Mesenteric fat pad (tissue), 1 donor: ENCODE measurements around the gene NECTIN1. TPM values are rescaled to one million over a fixed set of nuclear protein-coding genes. Genes with fewer than 3 reads are reported as not detected.
A peak's percentile ranks its signal among the peaks of the same experiment; 100 is the strongest.
"Not testable (repeated sequence)": the region's sequence is repeated elsewhere in the genome, so short reads cannot be mapped to it uniquely, and the experiment has no call there.

Experiments used
- DNase-seq: peaks from one replicate; pipeline ENCODE4 v3.0.0-alpha.2; 2020; ENCODE audit warnings: low spot score
- total RNA-seq: library from RNA; stranded (reverse); fragmentation: NEBNext Ultra II Directional; extraction: Animal tissue kit (Norgen Biotek cat#: 25700); gene quantifications from one replicate; pipeline ENCODE4 v1.2.1, GENCODE V29; 2021
- donor health status: DM: yes; HTN: yes; CAD: no.

NECTIN1 gene
- total RNA-seq, 1 donor from 2014 or later = 11.2 TPM

DNA sequence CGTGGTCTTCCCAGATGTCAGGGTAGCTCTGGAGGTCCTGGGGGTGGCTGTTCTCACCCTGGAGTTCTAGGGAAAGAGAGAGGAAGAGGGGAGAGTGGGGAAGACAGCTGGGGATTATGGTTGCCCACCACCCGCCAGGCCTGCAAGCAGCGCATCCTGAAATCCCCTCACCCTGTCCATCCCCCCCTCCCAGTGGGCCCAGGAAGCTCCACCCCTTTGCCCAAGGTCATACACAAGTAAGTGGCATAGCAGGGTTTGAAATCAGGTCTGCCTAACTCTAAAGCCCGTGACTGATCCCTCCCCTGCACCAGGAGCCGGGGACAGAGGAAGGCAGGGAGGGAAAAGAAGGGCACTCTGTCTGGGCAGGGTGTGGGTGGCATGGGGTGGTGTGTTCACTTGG lies 105.3 kb downstream of the NECTIN1 start:
- DNase-seq = no peak

DNA sequence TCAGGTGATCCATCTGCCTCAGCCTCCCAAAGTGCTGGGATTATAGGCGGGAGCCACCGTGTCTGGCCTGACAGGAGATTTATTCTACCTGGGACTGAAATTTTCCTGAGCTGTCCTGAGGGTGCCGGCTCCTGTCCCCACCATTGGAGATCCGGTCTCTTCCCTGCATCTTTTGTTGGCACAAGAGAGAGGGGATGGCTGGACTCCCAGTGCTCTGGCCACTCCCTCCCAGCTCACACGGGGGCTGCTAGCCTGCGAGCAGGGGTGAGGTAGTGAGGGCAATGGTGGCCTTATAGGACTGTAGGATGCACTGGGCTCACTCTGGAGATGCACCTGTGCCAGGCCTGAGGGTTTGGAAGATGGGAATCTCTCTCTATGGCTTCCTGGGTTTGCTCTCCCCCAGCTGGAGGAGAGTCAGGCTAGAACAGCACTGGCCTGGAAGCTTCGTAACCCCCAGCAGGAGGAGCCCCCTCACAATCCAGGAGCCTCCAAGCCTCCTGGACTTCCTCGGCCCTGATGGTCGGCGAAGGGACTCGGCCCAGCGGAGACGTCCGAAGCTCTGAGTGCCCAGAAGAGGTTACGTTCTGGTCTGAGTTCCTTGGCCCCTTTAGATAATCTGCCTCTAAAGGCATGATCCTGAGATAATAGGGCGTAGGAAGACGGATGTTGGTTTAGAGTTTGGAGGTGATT lies 106.4 kb downstream of the NECTIN1 start:
- DNase-seq = no peak

DNA sequence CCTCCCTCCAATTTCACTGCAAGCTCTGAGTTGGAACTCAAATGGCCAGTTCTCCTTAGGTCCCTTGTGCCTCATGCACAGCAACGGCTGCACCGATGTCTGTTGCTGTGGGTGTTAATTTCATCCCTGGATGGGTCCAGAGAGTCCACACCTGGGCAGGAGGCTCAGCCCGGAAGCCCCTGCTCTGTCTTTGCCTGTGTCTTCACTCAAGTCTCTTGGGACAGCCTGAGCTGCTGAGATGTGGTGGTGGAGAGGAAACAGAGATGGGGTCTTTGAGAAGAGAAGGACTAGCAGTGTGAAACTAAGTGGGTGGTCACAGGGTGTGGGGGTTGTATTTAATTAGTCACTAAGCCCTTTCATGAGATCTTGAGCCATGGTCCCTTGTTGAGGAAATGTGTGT lies 109.3 kb downstream of the NECTIN1 start:
- DNase-seq = no peak

DNA sequence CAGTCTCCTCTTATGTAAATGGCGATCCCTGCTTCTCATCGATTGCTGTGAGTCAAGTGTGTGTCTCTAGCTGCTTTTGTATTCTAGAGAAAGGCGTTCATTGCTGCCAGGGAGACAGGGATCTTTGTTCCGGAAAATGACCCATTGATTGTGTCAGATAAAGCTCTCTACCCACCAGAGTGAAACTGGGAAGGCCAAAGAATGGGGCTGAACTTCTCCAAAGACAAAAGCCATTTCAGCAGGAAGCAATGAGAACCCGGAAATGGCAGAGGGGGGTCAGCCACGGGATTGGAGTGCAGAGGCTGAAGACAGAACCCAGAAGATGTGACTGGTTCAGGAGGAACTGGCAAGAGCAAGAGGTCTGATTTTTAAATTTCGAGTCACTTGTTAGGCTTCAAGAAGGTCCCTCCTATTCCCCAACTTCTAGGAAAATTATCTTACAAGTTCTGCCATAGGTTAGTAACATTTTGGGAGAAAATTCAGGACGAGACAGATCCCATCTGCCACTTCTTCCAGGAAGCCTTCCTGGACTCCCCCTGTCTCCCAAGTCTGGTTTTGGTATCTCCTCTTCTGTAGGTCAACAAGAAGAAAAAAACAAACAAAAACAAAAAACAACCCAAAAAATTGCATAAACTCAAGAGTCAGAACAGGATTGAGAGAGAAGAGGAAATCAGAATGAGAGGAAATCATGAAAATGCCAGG lies 110.6 kb downstream of the NECTIN1 start:
- DNase-seq = no peak

DNA sequence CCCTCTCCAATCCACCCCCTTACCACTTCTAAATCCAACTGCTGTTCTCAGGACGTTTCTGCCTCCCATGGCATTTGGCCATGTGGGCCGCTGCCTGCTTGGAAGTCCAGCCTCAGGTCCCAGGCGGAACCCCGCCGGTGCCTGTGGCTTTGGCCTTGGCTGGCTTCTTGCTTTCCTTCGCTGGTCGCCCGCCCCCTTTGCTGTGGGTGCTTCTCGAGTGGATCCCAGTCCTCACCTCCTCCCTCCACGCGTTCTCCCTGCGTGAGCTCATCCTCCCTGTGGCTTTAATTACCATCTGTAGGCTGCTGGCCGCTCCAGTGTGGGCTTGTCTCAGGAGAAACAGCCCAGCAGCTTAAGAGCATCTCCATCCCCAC lies 111.7 kb downstream of the NECTIN1 start:
- no peak for DNase-seq

DNA sequence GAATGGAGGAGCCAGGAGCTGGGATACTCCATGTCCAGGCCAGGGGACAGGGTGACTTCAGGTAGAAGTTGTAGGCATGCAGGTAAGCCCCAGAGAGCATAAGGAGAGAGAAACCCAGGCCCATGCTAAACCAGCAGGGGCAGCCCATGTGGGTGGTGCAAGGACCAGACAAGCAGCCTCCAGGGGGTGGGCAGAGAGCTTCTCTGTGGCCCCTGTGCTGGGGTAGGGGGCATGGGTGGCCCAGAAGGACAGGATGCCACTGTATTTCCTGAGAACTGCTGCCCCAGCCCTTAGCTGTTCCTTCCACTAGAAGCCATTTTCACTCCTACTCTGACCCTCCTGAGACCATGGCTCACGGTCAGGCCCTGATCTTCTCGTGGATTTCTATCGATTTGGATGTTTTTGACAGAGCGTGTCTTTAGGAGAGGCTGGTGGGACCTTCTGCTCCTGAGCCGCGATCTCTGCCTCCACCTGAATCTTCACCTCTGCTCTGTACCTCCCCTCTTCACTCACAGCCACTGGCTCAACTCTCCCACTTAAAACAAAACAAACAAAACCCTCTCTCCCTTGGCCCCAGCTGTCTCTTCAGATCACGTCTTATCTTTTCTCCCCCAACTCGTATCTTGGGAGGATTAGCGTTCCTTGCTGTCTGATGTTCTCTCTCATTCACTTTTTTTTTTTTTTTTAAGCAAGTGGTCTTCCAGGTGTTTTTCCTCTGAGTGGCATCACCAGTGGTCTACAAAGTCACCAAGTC lies 112.2 kb downstream of the NECTIN1 start:
- no peak for DNase-seq

DNA sequence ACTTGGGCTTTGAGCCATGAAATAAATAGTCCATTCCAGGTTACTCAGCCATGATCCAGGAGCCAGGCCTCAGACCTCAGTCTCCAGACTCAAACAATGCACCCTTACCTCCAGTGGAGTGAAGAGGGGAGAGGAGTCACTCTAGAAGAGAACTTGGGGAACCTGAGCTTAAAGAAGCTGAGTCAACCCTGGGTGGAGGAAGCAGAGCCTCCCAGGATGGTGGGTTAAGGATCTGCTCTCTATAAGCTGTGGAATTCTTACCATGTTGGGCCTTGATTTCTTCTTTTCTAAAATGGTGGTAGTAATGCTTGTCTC lies 113.2 kb downstream of the NECTIN1 start:
- no peak for DNase-seq

DNA sequence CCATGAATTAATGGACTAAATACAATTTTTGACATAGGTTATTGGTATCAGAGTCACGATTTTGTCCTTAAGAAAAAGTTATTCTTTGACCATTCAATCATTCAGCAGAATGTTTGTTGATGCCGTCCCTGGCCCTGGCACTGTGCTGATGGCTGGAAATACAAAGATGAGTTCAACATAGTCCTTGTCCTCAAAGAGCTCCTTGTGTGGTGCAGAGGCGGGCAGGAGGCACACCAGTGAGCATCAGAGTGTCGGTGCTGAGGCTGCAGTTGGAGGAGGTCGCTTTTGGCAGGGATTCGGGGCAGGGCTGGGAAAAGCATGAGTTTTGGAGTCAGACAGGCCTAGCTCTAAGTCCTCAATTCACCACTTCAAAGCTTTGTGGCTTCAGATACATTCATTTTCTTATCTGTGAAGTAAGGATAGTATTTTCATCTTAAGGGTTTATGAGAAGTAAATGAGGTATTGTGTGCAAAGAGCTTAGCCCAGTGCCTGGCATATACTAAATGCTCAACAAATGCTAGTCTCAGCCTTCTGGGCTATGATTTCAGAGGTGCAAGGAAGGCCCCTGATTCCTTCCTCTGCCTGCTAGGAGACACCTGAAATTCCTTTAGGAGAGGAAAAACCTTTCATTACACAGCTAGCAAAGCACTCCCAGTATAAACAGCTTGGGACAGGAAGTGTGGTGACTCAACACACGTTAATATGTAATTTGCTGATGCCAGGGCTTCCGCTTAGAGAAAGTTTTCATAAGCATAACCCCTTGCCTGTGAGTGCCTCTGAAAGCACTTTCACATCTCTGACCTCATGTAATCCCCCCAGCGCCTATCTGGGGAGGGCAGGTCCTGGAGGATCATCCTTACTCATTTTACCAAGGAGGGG lies 113.8 kb downstream of the NECTIN1 start:
- peak; percentile 51 for DNase-seq

DNA sequence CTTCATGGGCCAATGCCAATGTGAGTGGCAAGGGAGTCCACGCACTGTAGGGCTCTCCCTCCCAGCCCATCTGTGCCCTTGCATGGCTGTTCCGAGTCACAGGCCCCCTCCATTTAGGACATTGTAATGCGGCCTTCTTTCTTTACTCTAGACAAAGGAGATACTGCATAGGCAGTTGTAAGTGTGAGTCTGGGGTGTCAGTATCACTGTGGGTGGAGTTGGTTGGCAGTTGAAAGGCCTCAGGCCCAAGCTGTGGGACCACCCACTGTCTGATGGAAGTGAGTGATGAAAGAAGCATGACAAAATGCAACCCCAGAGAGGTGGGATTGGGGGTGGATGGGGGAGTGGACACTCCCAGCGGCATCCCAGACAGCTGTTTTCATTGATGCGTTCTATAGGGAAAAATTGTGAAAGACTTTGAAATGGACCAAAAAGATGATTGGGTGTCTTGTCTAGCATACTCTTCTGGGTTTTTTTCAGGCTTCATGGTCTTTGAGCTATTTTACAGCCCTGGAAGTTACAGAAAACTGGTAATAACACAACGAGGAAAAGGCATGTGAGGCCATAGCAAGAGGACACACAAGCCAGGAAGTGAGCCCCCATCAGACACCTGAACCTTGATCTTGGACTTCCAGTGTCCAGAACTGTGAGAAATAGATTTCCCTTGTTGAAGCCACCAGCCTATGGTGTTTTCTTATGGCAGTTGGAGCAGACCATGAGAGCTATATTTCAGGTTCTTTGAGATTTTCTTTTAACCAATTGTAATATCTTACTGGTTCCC lies 114.6 kb downstream of the NECTIN1 start:
- no peak for DNase-seq

DNA sequence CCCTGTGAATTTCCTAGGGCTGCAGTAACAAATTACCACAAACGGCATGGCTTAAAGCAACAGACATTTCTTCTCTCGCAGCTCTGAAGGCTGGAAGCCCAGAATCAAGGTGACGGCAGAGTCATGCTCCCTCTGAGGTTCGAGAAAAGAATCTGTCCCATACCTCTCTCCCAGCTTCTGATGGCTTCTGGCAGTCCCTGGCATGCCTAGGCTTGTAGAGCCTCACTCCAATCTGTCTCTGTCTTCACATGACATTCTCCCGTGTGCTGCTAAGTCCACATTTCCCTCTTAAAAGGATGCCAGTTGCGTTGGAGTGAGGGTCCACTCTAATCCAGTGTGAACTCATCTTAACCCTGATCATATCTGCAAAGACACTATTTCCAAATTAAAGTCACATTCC lies 116.2 kb downstream of the NECTIN1 start:
- DNase-seq = no peak

DNA sequence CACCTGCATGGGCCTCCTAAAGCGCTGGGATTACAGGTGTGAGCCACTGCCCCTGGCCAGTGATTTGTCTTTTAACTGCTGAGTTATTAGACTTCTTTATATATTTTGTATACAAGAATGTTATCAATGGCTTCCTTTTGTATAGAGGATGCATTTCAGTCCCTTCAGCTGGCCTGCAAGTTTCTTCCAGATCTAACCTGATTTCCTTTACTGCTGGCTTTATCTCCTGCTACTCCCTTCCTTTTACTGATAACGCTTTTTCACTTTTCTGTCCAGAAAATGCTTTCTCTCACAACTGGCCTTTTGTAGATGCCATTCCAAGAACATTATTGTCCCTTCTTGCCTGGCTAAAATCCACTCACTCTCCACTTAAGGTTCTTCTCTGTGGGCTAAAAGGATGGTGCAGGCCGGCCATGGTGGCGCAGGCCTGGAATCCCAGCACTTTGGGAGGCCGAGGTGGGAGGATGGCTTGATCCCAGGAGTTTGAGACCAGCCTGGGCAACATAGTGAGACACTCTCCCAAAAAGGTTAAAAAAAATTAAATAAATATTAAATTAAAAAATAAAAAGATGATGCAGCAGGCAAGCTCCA lies 118.1 kb downstream of the NECTIN1 start:
- no peak for DNase-seq

DNA sequence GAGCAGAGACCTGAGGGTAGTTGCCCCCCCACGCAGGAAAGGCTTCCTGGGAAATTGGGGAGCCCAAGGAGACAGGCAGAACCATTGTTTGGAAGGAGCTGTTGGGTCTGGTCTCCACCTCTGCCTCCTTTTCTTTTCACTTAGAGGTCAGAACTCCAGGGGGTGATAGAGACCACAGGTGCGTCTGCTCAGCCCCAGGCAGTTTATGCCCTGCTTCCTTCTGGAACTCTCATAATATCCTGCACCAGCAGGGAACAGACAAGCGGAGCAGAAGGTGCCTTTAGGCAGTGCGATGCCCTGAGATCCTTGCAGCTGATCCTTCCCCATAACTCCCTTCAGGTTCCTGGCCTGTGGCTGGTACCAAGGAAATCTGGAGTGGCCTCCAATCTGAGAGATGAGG lies 120.2 kb downstream of the NECTIN1 start:
- no peak for DNase-seq

DNA sequence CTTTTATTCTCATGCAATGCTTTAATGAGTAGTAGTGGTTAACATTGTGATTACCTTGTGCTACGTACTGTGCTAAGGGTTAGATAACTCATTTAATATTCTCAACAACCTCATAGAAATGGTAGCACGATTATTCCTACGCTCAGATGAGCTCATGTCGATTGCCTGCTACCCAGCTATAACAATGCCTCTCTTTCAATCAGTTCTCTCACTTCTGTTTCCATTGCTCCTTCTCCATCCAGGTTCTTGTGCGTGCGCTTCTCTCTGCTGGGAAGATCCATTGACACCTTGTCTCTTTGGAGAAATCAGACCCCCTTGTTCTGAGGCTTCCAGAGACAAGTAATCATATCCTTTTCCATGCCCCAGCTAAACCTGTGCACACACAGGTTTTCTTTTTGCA lies 120.8 kb downstream of the NECTIN1 start:
- no peak for DNase-seq

DNA sequence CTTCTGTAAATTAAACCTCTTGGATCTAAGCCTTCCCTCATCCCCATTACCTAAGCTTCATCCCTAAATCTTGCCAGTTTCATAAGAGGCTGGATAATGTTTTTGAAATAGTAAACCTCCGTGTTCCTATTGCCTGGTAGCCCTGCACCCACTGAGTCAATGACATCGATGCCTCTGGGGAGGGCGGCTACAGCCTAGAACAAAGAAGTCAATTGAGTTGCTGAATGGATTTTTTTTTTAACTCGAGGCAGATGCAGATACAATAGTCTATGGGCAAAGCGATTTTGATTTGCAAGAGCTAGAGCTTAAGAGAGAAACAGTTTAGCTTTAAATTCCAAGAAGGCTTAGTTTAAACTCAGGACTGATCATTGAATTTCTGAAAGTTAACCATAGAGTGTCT lies 121.3 kb downstream of the NECTIN1 start:
- no peak for DNase-seq

DNA sequence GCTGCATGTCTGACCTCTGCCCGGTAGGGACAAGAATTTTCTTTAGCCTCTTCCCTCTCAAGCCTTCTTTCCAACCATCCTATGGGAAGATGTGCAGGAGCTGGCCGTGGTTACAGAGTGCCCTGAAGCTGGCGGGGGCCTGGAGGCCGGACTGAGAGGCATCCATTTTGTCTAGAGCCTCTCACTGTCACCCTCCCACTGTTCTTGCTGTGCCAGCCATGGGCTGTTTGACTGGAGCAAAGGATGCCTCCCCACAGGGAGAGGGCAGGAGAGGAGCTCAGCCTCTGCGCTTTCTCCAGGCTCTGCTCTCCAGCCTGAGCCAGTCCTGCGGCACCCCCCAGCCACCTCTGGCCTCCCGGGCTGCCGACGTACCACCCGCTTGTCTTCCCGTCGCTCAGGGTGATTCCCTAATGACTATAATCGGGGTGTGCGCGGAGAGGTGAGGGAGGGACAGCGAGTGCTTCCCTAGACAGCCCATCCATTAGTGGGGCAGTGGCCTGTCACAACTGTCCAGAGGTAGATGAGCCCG lies 123.8 kb downstream of the NECTIN1 start:
- DNase-seq = no peak

DNA sequence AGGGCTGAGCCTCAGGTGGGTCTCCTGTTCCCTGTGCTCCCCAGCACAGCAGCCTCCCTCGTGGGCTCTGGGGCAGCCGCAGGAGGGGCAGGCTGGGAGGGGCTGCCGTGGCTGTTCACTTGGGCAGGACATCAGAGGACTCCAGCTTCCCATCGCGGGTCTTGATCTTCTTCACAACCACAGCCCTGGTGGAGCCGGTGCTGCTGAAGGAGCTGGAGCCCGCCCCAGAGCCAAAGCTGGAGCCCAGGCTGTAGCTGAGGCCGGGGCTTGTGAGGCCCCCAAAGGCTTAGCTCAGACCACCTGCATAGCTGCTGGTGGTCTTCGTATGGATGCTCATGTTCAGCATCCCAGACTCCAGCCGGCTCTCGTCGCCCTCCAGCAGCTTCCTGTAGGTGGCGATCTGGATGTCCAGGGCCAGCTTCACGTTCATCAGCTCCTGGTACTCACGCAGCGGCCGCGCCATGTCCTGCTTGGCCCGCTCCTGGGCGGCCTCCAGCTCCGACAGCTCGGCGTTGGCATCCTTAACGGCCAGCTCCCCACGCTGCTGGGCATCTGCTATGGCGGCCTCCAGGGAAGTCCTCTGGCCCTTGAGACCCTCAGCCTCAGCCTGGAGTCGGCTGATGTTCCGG lies 126.1 kb downstream of the NECTIN1 start:
- no peak for DNase-seq

DNA sequence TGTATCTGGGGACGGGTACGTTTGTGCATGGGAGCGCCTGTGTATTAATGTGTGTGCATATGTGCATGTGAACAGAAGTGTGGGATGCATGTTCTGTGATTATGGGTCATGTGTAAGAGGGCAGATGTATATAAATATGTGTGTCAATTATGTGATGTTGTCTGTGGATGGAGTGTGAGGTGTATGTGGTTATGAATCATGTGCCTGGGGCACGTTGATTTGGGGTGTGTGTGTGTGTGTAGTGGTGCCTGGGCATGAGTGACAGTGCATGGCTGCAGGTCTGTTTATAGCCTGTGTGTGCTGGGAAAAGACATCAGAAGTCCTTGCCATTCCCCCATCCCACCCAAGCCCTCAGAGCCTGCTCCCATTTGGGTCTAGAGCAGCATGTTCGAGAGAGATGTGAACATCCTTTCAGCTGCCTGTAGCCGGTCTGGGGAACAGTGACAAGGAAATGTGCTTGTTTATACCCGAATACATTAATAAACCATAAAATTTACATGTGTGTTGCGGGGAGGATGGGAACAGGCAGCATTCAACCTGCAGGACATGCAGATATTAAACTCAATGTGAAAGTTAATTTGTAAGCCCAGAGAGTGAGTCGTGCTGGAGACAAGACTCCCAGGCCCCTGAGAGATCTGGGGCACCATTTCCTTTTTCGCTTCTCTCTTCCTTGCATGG lies 129.0 kb downstream of the NECTIN1 start:
- no peak for DNase-seq

DNA sequence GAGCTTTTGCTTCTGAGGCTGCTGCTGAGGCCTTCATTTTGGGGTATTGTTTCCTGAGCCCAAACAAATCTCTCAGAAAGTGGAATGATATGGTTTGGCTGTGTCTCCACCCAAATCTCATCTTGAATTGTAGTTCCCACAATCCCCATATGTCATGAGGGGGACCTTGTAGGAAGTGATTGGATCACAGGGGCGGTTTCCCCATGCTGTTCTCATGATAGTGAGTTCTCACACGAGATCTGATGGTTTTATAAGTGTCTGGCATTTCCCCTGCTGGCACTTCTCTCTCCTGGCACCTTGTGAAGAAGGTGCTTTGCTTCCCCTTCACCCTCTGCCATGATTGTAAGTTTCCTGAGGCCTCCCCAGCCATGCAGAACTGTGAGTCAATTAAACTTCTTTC lies 133.1 kb downstream of the NECTIN1 start:
- not testable (repeated sequence) for DNase-seq

DNA sequence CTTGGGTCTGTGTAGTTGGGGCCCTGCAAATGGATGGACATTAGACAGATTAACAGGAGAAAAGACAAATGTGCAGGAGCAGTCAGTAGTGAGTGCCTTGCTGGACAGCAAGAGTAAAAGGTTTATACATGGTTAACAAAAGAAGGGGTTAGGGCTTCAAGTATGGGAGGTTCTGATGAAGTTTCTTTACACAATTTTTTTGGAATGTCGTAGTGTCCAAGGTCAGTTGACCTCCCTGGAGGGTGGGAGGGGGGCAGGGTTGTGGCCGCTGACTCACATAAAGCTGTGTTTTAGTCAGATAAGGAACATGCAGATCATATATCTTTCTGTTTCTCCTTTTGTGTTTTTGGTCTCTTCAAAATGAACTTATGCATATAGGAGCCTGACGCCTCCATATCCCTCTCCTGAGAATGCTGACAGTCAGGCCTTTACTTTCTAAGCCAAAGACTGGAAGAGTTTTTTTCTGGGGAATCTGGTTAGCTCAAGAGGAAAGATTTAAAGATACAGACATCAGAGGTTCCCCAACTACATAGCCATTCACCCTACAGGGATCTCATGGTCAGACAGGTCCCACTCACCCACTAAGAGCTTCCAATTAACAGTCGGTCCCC lies 134.3 kb downstream of the NECTIN1 start:
- DNase-seq = no peak
